CD4-positive, alpha-beta T cell (primary cell): Measurements from ENCODE around the gene RNF157. TPM values are rescaled to one million over a fixed set of nuclear protein-coding genes. Genes with fewer than 3 reads are reported as not detected.
A peak's percentile ranks its signal among the peaks of the same experiment; 100 is the strongest.

ENCODE experiments used
- ATAC-seq: fragments of 200-7000 bp; cut with Tn5 transposase; one replicate; pipeline ENCODE4 v1.10.0; 2022; ENCODE audit warnings: mild to moderate bottlenecking; ENCODE audit not compliant: poor library complexity
- CTCF ChIA-PET: fragments of 350-600 bp; sonication (Branson Sonifier 250); formaldehyde crosslinking; loops from one replicate; lab custom pipeline; 2021; ENCODE audit warnings: antibody characterized with exemption, inconsistent platforms; lab: Charles Lee
- POLR2A ChIA-PET: fragments of 350-600 bp; sonication (Branson Sonifier 250); formaldehyde crosslinking; loops from one replicate; lab custom pipeline; 2021; ENCODE audit warnings: antibody characterized with exemption, inconsistent platforms; lab: Charles Lee
- DNase-seq, 14 experiments: peaks; one replicate each; pipeline ENCODE4 v3.0.0-alpha.2; 2013 to 2020; ENCODE audit warnings: mixed read lengths in 2 of 14
- H3K27ac ChIP-seq, 2 donors: one replicate each; pipeline versions ENCODE4 v1.5.1 to v1.7.0; 2013; ENCODE audit warnings: low read length in 2 of 2, low read depth in 1 of 2, mild to moderate bottlenecking in 1 of 2
- H3K27me3 ChIP-seq, 2 experiments: 1 replicate in 1 of 2; 2 replicates in 1 of 2; pipeline versions ENCODE4 v1.6.1 to v1.7.0; 2013; ENCODE audit warnings: low read length in 2 of 2, control low read depth in 1 of 2, mild to moderate bottlenecking in 1 of 2, moderate library complexity in 1 of 2; ENCODE audit not compliant: insufficient read depth in 2 of 2, control insufficient read depth in 1 of 2
- H3K36me3 ChIP-seq: one replicate; pipeline ENCODE4 v1.6.1; 2013; ENCODE audit warnings: low read length, control low read depth; ENCODE audit not compliant: insufficient read depth
- H3K4me1 ChIP-seq: one replicate; pipeline ENCODE4 v1.6.1; 2013; ENCODE audit warnings: low read length, control low read depth; ENCODE audit not compliant: insufficient read depth
- H3K4me3 ChIP-seq: one replicate; pipeline ENCODE4 v1.5.1; 2013; ENCODE audit warnings: mild to moderate bottlenecking, low read length, moderate library complexity
- H3K9me3 ChIP-seq, 2 experiments: 1 replicate in 1 of 2; 2 replicates in 1 of 2; pipeline versions ENCODE4 v1.6.1 to v1.7.0; 2013; ENCODE audit warnings: low read length in 2 of 2, mild to moderate bottlenecking in 2 of 2, control low read depth in 1 of 2, moderate library complexity in 1 of 2; ENCODE audit not compliant: control insufficient read depth in 1 of 2, insufficient read depth in 1 of 2
- H3K27ac Mint-ChIP-seq: one replicate; pipeline ENCODE4 v1.8.0; 2020; ENCODE audit warnings: mixed read lengths
- H3K27me3 Mint-ChIP-seq: one replicate; pipeline ENCODE4 v1.8.0; 2021; ENCODE audit warnings: mixed read lengths
- H3K36me3 Mint-ChIP-seq: one replicate; pipeline ENCODE4 v1.8.0; 2021; ENCODE audit warnings: low read depth, mixed read lengths
- H3K4me1 Mint-ChIP-seq: one replicate; pipeline ENCODE4 v1.8.0; 2021; ENCODE audit warnings: low read depth, mixed read lengths
- H3K4me3 Mint-ChIP-seq: one replicate; pipeline ENCODE4 v1.8.0; 2020; ENCODE audit warnings: mild to moderate bottlenecking, mixed read lengths
- H3K9me3 Mint-ChIP-seq: one replicate; pipeline ENCODE4 v1.8.0; 2020; ENCODE audit warnings: mixed read lengths
- intact Hi-C, 2 experiments: fragments of 100-400 bp; cut with DNase I in 1 of 2; cut with micrococcal nuclease in 1 of 2; formaldehyde crosslinking; loops; one replicate each; pipeline versions ENCODE4 v1.15.1 to v1.9.0; 2023 to 2025; cut with DNase I, micrococcal nuclease
- total RNA-seq, 174 experiments: library from RNA in 2 of 174; stranded (reverse) in 2 of 174; gene quantifications; one replicate each; pipeline ENCODE4 v1.2.3 and lab custom pipeline; 2021 to 2026
- TF ChIP-seq, protein P1 (sequence below): fragments of 200-600 bp; IDR thresholded peaks from one replicate; pipeline ENCODE4 v1.8.0; 2022; ENCODE audit warnings: antibody characterized with exemption, mild to moderate bottlenecking

The RNF157 gene
- total RNA-seq, 2 experiments from 2014 or later: 18.5 to 21.1 TPM

DNA sequence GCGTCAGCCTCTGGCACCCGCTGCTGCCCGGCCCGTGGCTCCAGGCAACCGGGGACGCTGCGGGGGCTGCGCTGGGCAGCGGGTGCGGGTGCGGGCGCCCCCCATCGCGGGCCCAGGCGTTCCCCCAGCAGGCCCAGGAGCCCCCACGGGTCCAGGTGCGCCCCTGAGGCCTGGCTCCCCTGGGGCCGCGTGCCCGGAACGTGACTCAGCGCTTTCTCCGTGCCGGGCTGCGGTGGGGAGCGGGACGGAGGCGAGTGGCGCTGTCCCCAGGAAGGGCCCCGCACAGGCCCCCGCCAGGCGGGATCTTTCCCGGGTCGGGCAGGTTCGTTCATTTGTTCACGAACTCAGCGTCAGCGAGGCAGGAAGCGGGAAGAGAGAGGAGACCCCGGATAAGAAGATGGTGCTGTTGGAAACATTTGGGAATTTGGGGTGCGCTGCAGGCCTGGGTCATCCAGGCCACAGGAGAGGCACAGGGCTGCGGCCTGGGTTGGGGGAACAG, 118.3 kb downstream of the RNF157 start:
- intact Hi-C loops: loop anchor here (1.0 to 5.0 kb wide), 5 partner anchors 60 to 275 kb away; no protein-coding TSS in a partner anchor

DNA sequence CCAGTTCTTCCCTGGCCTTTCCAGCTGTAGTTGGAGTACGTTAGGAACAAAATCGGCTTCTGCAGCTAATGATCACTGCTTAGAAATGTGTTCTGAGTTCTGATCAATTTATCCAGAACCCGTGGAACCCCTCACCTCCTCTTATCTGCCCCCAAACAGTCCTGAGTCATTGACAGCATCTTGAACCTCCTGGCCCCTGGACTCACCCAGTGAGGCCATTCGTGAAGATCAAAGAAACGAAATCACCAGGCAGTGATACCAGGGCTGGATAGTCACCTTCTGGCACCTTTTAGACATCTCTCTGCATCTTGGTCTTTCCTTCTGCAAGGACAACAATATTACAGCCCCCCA, 119.7 kb downstream of the RNF157 start:
- Histone ChIP-seq H3K27ac (no peak overlapping the region), H3K9me3 (no peaks in the 10 kb centered on the region), H3K4me1 (peaks cover 25% of the 10 kb centered on the region), H3K36me3 (no peaks in the 10 kb centered on the region), H3K27me3 (no peaks in the 10 kb centered on the region), H3K4me3 (no peak overlapping the region)
- H3K27ac Mint-ChIP-seq: no peak overlapping the region
- intact Hi-C loops: loop anchor here (1.0 to 5.0 kb wide), 5 partner anchors 62 to 277 kb away; no protein-coding TSS in a partner anchor
- H3K9me3 Mint-ChIP-seq: no peaks in the 10 kb centered on the region
- H3K4me1 Mint-ChIP-seq: peaks cover 5% of the 10 kb centered on the region
- TF ChIP-seq, protein P1, sequence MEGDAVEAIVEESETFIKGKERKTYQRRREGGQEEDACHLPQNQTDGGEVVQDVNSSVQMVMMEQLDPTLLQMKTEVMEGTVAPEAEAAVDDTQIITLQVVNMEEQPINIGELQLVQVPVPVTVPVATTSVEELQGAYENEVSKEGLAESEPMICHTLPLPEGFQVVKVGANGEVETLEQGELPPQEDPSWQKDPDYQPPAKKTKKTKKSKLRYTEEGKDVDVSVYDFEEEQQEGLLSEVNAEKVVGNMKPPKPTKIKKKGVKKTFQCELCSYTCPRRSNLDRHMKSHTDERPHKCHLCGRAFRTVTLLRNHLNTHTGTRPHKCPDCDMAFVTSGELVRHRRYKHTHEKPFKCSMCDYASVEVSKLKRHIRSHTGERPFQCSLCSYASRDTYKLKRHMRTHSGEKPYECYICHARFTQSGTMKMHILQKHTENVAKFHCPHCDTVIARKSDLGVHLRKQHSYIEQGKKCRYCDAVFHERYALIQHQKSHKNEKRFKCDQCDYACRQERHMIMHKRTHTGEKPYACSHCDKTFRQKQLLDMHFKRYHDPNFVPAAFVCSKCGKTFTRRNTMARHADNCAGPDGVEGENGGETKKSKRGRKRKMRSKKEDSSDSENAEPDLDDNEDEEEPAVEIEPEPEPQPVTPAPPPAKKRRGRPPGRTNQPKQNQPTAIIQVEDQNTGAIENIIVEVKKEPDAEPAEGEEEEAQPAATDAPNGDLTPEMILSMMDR: no peak
- H3K27me3 Mint-ChIP-seq: no peaks in the 10 kb centered on the region
- ATAC-seq (no peak), DNase-seq (no peak)
- no peaks in the 10 kb centered on the region for H3K36me3 Mint-ChIP-seq
- no peak overlapping the region for H3K4me3 Mint-ChIP-seq
- ChIA-PET CTCF (interaction anchor here (0.8 to 9.6 kb wide), 24 partner anchors 20 to 181 kb away, joined by 3 to 130 read pairs (median 6); partner anchors contain the start of genes FOXJ1, UBALD2 and ZACN), POLR2A (interaction anchor here (0.6 to 4.5 kb wide), 5 partner anchors 25 to 159 kb away, joined by 3 to 43 read pairs (median 3); no protein-coding TSS in a partner anchor)

More for the DNA sequence above, 118.3 kb downstream of the RNF157 start:
- Histone ChIP-seq H3K9me3 (no peaks in the 10 kb centered on the region), H3K27me3 (no peaks in the 10 kb centered on the region), H3K36me3 (no peaks in the 10 kb centered on the region), H3K4me3 (peak overlapping the region; percentile 52), H3K4me1 (peaks cover 31% of the 10 kb centered on the region), H3K27ac (no peak overlapping the region)
- no peaks in the 10 kb centered on the region for H3K9me3 Mint-ChIP-seq
- H3K36me3 Mint-ChIP-seq: no peaks in the 10 kb centered on the region
- no peak overlapping the region for H3K4me3 Mint-ChIP-seq
- ChIA-PET CTCF (interaction anchor here (0.6 to 9.6 kb wide), 50 partner anchors 13 to 232 kb away, joined by 3 to 130 read pairs (median 4); partner anchors contain the start of genes CDK3, FOXJ1, PRPSAP1 and SRP68), POLR2A (interaction anchor here (0.9 to 4.5 kb wide), 6 partner anchors 30 to 158 kb away, joined by 3 to 43 read pairs (median 5); partner anchors contain the start of gene UBALD2)
- peak overlapping the region; percentile 42 for H3K27ac Mint-ChIP-seq
- peaks cover 17% of the 10 kb centered on the region for H3K4me1 Mint-ChIP-seq
- peak in 3 of 14 experiments; percentile 21 to 49 (median 41) for DNase-seq
- no peaks in the 10 kb centered on the region for H3K27me3 Mint-ChIP-seq
- peak; percentile 12 for ATAC-seq
- TF ChIP-seq, protein P1: no peak

GRCh38 chr17:76119409-76120371, 120.6 kb downstream of the RNF157 start:
- Mint-ChIP-seq H3K4me1 (peaks cover 5% of the 10 kb centered on the region), H3K4me3 (no peak overlapping the region), H3K27me3 (no peaks in the 10 kb centered on the region), H3K9me3 (no peaks in the 10 kb centered on the region), H3K27ac (no peak overlapping the region), H3K36me3 (no peaks in the 10 kb centered on the region)
- H3K27ac ChIP-seq: no peak overlapping the region
- no peak for ATAC-seq
- DNase-seq: no peak
- ChIA-PET POLR2A (interaction anchor here (0.6 to 4.5 kb wide), 5 partner anchors 16 to 160 kb away, joined by 3 to 43 read pairs (median 4); no protein-coding TSS in a partner anchor), CTCF (interaction anchor here (1.2 to 9.6 kb wide), 2 partner anchors 62 to 160 kb away, joined by 5 to 130 read pairs; no protein-coding TSS in a partner anchor)
- no peaks in the 10 kb centered on the region for H3K36me3 ChIP-seq
- no peak overlapping the region for H3K4me3 ChIP-seq
- TF ChIP-seq, protein P1: no peak
- H3K4me1 ChIP-seq: peaks cover 25% of the 10 kb centered on the region
- intact Hi-C loops: loop anchor here (2.0 to 5.0 kb wide), 3 partner anchors 178 to 278 kb away; no protein-coding TSS in a partner anchor
- no peaks in the 10 kb centered on the region for H3K27me3 ChIP-seq
- no peaks in the 10 kb centered on the region for H3K9me3 ChIP-seq
